Measurements from ENCODE around the gene RWDD1. TPM values are rescaled to one million over a fixed set of nuclear protein-coding genes. Genes with fewer than 3 reads are reported as not detected.
A peak's percentile ranks its signal among the peaks of the same experiment; 100 is the strongest.

Gene RWDD1, protein sequence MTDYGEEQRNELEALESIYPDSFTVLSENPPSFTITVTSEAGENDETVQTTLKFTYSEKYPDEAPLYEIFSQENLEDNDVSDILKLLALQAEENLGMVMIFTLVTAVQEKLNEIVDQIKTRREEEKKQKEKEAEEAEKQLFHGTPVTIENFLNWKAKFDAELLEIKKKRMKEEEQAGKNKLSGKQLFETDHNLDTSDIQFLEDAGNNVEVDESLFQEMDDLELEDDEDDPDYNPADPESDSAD
- 8.3 and 38.0 TPM in 2 replicates for total RNA-seq (2014; rRNA removed; shearing (Covaris generic); ENCODE audit: low replicate concordance)

DNA sequence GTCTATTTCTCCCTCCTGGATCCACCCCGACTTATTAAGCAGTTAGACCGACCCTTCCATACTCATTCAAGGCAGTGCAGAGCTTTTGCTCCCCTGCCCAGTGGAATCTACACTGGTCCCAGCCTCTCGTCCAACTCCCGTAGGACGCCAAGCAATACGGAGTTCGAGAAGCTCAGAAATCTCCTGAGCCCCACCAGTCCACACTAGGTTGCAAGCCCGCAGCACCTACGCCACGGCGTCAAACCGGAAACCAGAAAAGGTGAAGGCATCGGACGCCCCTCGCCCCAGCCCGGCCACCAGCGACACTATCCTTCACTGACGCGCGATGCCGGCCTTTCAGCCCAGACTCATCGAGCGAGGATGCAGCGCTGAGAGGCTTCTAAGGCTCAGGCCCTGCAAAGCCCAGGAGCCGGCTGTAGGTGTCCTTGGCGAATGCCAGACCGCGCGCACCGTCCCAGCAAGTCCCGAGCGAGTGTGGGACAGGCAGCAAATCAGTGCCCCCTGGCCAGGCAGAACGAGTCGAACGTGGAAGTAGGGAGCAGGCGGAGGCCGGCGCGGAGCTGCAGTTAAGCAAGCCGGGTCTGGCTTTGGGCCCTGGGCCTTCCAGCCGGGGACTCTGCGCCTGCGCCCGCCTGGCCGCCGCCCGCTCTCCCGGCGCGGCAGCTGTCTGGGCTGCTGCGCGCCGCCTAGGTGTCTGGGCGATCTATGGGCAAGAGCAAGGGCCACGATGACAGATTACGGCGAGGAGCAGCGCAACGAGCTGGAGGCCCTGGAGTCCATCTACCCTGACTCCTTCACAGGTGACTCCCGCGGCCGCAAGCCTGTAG lies at the start of gene RWDD1:
Gene RWDD1, plus strand, starts transcription at position 649 of the 827 bp plus-strand sequence. Its CDS starts 79 bp downstream, at position 728.
- DNase-seq (ENCODE audit: low read depth): peak; percentile 98
- in situ Hi-C loops (cut with HindIII; ENCODE audit: low pct_unique_long_range_greater_than_20kb, low sequenced_read_pairs): no loop called here

DNA sequence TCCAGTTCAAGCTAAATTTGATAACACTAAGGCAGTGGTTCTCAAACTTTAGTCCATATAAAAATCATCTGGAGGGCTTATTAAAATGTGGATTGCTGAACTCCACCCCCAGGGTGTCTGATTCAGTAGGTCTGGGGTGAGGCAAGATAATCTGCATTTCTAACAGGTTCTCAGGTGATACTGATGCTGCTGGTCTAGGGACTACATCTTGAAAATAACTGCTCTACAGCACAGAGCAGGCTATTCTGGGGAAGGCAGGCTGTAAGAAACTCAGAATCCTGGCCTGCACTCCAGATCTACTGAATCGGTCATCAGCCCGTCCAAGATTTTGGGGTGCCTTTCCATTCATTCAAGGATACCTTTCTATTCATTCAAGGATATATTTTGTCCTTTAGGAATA lies 48.4 kb upstream of the RWDD1 start:
- no peak for DNase-seq (ENCODE audit: low read depth)
- in situ Hi-C loops (cut with HindIII; ENCODE audit: low pct_unique_long_range_greater_than_20kb, low sequenced_read_pairs): no loop called here

DNA sequence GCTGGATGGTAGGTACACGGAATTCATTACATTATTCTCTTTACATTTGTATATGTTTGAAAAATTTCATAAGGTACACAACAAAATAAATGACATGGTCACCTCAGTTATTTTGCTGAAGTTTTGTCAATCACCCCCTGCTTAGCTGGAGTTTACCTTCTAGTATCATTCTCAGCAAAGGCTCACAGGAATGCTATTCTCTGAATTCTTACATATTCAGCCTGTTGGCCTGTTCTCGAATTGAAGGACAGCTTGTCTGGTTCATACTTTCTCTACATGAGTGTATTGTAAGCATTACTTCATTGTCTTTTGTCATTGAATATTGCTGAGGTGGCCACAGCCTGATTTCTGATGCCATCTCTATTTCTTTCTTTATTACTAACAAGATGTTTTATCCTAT lies 47.1 kb upstream of the RWDD1 start:
- no peak for DNase-seq (ENCODE audit: low read depth)

DNA sequence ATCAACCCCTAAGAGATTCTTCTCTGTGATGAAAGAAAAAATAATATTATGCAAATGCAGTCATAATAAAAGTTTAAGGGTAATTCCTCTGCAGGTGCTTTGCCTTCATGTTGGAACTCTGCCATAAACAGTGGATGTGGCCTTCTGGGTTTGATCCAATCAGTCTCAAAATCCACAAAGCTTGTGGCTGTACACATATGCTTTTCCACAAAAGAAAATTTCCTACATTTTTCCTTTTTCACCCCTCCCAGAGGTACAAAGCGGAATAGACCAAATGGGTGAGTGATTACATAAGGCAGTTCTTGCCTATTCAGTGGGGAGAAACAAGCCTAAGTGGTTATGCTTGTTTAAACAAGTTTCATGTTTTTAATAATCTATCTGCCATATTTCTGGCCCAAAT lies 43.2 kb upstream of the RWDD1 start:
- in situ Hi-C loops (cut with HindIII; ENCODE audit: low pct_unique_long_range_greater_than_20kb, low sequenced_read_pairs): no loop called here

More for the DNA sequence above, 47.1 kb upstream of the RWDD1 start:
- in situ Hi-C loops (cut with HindIII; ENCODE audit: low pct_unique_long_range_greater_than_20kb, low sequenced_read_pairs): no loop called here

DNA sequence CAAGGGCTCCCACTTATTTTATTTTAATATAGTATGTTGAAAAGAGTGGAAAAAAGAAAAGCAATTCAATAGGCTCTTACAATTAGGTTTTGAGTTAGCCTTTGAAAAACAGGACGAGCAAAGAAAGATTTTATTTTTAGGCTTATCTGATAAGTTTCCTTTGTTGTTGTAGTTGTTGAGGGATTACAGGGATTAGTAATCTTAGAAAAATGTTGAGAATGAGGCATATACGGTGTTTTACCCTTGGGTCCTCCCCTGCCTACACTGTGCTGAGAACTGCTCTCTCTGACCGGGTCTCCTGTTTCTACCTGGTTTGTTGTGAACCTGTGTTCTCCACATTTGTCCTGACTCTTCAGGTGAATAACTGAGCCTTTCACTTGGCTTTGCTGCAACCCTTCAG lies 42.5 kb upstream of the RWDD1 start:
- DNase-seq (ENCODE audit: low read depth): no peak
- in situ Hi-C loops (cut with HindIII; ENCODE audit: low pct_unique_long_range_greater_than_20kb, low sequenced_read_pairs): no loop called here

More for the DNA sequence above, 43.2 kb upstream of the RWDD1 start:
- DNase-seq (ENCODE audit: low read depth): no peak

DNA sequence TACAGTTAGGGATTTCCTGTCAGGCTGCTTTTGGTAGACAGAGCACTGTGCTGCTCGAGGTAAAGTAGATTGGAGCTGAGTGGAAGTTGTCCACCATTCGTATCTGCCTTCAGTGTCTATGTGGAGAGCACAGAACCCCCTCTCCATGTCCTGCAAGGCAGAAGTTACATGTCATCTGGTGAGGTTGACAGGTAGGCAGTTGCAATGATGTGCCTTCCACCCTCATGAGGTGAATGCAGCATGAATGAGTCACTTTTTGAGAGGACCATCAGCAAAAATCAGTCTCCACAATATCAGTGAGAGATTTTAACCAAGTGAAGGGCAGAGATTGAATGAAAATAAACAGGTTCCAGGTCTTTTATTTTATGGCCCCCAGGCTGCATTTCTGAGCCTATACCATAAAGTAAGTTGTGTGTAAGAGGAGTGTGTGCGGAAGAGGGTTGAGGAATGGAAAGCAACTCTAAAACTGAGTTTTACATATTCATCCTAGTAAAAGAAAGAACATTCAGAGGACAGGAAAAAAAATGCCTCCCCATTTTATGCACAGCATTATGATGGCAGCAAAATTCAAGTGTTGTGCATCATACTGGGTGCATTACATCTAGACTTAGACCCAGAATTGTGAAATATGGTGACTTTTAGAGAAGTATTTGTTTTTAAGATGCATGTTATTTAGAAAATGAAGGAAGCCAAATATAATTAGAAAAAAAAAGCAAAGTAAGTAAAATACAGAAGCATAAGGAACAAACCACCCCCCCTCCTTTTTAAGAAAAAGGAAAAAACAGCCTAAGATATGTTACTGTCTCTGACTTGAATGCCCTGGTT lies 41.6 kb upstream of the RWDD1 start:
- in situ Hi-C loops (cut with HindIII; ENCODE audit: low pct_unique_long_range_greater_than_20kb, low sequenced_read_pairs): no loop called here
- no peak for DNase-seq (ENCODE audit: low read depth)

DNA sequence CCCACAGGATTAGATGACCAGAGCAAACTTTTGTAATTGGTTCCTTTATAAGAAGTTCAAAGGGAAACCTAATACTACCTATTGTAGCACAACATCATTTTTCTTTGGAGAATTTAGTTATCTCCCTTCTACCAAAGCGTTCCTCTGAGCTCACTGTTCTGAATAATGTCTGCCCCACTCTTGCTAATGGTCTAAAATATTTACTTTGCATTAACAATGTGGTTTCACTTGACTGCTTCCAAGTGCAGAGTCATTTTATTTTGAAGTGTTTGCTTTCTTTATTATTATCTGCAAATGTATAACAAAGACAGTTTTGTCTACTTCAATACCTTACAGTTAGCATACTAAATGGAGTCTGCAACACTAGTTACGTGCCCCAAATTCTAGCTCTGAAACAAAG lies 40.9 kb upstream of the RWDD1 start:
- peak; percentile 74 for DNase-seq (ENCODE audit: low read depth)
- in situ Hi-C loops (cut with HindIII; ENCODE audit: low pct_unique_long_range_greater_than_20kb, low sequenced_read_pairs): no loop called here

DNA sequence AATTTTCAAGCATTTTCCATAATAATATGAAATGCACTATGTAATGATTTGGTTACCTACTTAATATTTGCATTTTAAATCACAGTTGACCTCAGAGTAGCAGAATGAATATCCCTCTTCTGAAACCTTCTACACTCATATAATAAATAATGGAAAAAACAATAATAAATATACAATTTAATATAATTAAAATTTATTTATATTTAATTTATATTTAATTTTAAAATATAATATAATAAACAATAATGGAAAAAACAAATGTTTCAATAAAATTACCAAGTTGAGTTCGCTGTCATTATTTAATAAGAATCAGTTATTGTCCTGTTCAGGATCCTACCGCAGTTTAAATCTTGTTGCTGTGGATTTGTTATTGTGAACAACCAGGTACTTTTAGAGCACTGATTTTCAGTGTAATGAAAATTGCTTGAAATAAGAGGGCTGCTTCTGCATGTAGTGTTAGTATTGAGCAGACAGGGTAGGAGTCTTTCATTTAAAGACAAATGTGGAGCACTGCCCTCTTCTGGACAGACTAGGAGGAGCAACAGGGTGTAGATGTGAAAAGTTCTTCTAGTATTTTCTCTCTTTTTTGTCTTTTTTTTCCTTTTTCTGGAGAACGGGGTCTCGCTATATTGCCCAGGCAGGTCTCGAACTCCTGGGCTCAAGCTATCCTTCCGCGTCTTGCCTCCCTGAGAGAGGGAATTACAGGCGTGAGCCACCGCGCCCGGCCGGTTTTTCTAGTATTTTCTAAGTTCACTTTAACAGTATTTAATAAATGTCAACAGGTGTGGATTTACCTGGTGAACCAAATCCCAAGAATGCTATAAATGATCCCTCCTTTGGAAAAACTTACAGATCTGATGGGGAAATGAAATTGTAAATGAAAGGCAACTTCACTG lies 39.4 kb upstream of the RWDD1 start:
- in situ Hi-C loops (cut with HindIII; ENCODE audit: low pct_unique_long_range_greater_than_20kb, low sequenced_read_pairs): no loop called here
- peak; percentile 37 for DNase-seq (ENCODE audit: low read depth)

DNA sequence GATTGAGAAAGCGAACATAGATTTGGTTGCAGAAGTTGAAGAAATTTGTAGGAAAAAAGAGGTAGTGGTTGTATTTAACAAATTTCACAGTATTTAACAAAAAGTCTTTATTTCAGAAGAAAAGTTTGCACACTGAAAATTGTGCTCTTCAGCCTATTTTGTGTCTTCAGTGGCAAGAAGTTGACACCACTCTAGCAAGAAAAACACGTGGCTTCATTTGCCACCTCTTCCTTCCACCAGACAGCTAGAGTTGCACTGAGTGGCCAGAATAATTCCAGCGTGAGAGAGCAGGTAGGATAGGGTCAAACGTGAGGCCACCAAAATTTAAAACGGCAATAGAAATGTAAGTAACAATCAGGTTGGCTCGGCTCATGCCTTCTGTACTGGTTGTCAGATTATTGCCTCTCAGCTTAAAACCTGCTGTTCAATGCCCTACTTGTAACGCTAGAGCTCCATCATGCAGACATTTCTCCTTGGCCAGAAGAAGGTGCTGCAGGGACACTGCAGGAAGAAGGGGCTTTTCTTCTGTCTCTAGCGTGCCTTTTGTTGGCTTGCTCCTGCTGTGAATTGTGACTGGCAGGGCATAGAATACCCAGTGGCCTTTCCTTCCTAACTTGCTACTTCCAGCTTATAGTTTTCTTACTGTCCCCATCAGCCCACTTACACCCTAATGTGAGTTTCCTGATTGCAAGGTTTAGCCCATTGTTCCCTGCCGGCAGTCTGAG lies 37.9 kb upstream of the RWDD1 start:
- no peak for DNase-seq (ENCODE audit: low read depth)
- in situ Hi-C loops (cut with HindIII; ENCODE audit: low pct_unique_long_range_greater_than_20kb, low sequenced_read_pairs): no loop called here

DNA sequence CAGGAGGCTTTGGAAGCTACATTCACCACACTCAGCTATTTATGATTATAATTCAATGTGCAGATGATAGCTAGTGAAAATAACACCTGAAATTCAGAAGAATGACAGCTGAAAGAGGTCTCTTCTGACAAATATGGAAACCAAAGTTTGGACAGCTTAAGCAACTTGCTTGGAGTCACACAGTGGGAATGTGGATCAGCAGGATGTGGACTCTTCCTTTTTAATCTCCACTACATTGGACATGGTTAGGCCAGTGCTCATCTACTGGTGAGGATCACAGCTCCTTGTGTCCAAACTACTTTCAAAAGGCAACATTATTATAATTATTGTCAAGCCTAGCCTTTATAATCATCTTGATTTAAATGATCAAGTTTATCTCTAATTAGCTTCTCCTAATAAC lies 36.2 kb upstream of the RWDD1 start:
- in situ Hi-C loops (cut with HindIII; ENCODE audit: low pct_unique_long_range_greater_than_20kb, low sequenced_read_pairs): no loop called here
- DNase-seq (ENCODE audit: low read depth): no peak

DNA sequence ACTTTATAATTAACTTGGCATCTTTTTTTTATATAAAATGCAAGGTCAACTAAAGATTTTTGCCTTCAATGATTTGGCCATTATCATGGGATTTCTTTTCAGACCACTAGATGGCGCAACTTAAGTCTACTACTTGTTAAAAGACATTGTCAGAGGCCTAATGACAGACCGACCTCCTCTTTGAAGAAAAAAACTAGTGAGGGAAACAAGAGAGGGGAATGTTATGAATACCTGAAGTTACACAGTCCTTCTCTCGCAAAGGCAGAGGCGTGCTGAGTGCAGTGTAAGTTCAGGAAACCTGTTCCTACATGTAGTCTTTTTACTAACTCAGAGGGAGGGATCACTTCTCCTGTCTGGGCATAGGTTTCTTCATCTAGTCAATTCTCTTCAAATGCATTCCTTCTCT lies 35.1 kb upstream of the RWDD1 start:
- DNase-seq (ENCODE audit: low read depth): peak; percentile 48
- in situ Hi-C loops (cut with HindIII; ENCODE audit: low pct_unique_long_range_greater_than_20kb, low sequenced_read_pairs): no loop called here

DNA sequence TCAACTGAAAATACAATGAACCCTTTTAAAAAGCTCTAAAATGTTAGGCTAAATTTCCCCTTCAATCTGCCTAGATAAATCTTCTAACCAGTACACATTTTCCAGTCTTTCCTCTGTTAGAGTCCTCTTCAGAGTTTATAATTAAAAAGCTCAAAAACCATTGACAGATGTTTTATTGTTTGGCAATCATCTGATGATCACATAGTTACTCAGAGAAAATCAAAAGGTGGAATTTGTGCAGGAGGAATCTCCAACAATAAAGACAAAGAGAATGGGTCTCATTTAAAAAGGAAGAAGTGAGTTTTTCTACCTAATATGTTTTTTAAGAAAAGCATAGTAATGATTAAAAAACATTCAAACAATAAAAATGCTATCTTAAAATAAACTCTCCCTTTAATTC lies 28.9 kb upstream of the RWDD1 start:
- in situ Hi-C loops (cut with HindIII; ENCODE audit: low pct_unique_long_range_greater_than_20kb, low sequenced_read_pairs): no loop called here

DNA sequence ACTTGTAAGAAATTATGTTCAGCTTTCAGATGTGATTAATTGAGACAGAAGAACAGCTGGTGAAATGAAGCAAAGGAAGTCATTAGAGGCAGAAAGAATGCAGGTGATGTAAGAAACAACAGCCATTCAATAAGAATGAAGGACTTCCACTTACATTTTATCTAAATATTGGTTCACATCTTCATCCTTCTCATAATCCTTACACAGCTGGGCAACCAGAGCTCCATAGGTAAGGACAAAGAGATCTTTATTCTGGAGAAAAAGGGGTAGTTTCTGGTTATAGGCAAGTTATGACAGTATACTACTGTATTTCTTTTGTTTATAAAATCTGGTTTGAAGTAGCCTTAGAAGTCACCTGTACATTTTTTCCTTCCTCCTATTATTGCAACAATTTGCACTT lies 28.2 kb upstream of the RWDD1 start:
- in situ Hi-C loops (cut with HindIII; ENCODE audit: low pct_unique_long_range_greater_than_20kb, low sequenced_read_pairs): no loop called here

More for the DNA sequence above, 28.9 kb upstream of the RWDD1 start:
- DNase-seq (ENCODE audit: low read depth): no peak

DNA sequence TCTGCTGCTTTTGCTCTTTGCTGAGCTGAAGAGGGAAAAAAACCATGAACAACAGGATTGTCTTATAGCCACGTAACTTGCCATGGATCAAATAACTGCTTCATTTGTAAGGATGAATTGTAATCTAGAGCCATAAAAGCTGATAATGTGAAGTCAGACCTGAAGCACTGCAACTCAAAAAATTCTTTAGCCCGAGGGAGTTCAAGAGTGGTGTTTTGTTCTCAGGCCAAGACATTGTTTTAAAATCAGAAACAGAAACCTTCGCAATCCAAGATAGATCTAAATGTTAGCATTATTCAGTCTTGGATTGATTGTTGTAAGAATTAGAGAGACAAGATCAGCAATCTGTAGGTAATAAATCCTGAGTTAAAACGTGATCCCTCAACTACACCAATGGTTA lies 25.7 kb upstream of the RWDD1 start, which contains the start of gene TRAPPC3L:
Gene TRAPPC3L, minus strand, starts transcription at position 34 of the 400 bp plus-strand sequence. CDS start 170 bp downstream, outside the sequence.
- DNase-seq (ENCODE audit: low read depth): no peak
- in situ Hi-C loops (cut with HindIII; ENCODE audit: low pct_unique_long_range_greater_than_20kb, low sequenced_read_pairs): no loop called here

More for the DNA sequence above, 28.2 kb upstream of the RWDD1 start:
- DNase-seq (ENCODE audit: low read depth): no peak

DNA sequence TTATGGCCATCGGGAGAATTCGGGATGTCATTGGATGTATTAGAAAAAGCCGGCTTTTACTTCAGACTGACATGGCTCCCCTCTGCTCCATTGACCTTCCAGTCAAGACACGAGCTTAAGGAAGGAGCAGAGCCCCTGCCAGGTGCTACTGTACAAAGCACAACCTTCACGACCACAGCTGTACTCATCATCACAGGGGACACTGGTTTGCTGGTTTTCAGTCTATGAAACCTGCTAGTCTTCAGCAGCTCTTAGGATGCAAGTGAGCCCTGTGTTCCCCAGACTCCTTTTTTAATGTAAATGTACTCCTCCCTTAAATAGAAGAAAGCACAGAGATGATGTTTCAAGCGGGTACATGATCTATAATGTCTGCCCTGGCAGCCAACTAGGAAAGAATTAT lies 23.9 kb upstream of the RWDD1 start:
- no peak for DNase-seq (ENCODE audit: low read depth)
- in situ Hi-C loops (cut with HindIII; ENCODE audit: low pct_unique_long_range_greater_than_20kb, low sequenced_read_pairs): no loop called here

DNA sequence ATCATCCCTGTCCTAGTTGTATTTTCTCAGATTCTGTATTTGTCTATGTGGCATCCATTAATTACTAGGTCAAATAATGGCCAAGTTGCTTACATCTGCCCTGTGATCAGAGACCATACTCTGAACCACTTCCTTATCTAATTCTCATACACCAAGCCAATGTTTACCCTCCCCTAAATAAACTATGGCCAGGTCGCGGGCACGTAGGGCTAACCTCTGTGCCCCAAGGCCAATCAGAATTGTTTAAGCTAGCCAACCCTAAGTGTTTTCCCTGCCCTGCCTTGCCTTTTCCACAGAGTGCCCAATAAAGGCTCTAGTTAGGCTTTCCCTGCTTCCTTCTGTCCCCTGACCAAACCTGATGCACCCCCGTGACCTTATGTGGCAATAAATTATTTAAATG lies 20.5 kb upstream of the RWDD1 start:
- DNase-seq (ENCODE audit: low read depth): no peak
- in situ Hi-C loops (cut with HindIII; ENCODE audit: low pct_unique_long_range_greater_than_20kb, low sequenced_read_pairs): no loop called here

DNA sequence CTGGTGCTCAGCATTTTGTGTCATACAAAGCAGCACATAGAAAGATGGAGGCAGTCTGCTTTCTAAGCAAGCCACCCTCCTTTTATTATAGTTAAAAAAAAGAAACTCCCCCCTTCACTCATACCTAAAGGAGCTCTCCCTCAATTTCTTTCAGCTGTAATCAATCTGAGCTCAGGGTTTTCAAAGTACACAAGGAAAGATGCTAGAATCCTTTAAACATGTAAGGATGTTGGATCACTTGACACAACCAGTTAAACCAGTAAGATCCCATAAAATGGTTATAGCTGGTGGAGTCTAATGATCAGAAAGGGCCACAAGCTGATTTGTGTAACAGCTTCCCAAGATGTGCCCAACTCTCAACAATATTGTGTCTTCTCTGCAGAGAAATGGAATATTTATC lies 17.9 kb upstream of the RWDD1 start, which contains the start of gene CALHM4:
Gene CALHM4, plus strand, starts transcription at position 301 of the 400 bp plus-strand sequence. Its CDS starts 43 bp downstream, at position 344.
- in situ Hi-C loops (cut with HindIII; ENCODE audit: low pct_unique_long_range_greater_than_20kb, low sequenced_read_pairs): no loop called here
- no peak for DNase-seq (ENCODE audit: low read depth)
